H1 (cell line): ENCODE data around the gene SEMA4D. TPM values are rescaled to one million over a fixed set of nuclear protein-coding genes. Genes with fewer than 3 reads are reported as not detected.

ENCODE experiments used
- CTCF ChIA-PET: fragments of 300-600 bp; sonication (Branson Sonifier 250); formaldehyde crosslinking; loops from one replicate; lab custom pipeline; 2021; ENCODE audit not compliant: partially characterized antibody; lab: Charles Lee
- POLR2A ChIA-PET: fragments of 300-600 bp; sonication (Branson Sonifier 250); formaldehyde crosslinking; loops from one replicate; lab custom pipeline; 2021; ENCODE audit warnings: inconsistent platforms; ENCODE audit not compliant: partially characterized antibody; lab: Charles Lee
- DNase-seq, 2 experiments: peaks; one replicate each; pipeline versions ENCODE4 v3.0.0 to v3.0.0-alpha.2; 2010 to 2022; ENCODE audit warnings: low spot score in 2 of 2, low read depth in 1 of 2, mixed read lengths in 1 of 2
- FAIRE-seq: peaks from 2 replicates; lab custom pipeline; 2011; peaks lifted over from hg19 to GRCh38; lab: Jason Lieb, UNC
- H2AFZ ChIP-seq: 2 replicates; pipeline ENCODE4 v1.8.1; 2012; ENCODE audit warnings: low read length, inconsistent platforms
- H2AK5ac ChIP-seq: 2 replicates; pipeline ENCODE4 v1.6.1; 2013; ENCODE audit warnings: low read depth, low read length
- H2BK120ac ChIP-seq: replicated peaks from 2 replicates; pipeline ENCODE3; 2013; ENCODE audit warnings: low read depth, low read length, inconsistent platforms
- H2BK12ac ChIP-seq: 2 replicates; pipeline ENCODE4 v1.6.1; 2013; ENCODE audit warnings: low read depth, low read length
- H2BK15ac ChIP-seq: 2 replicates; pipeline ENCODE4 v1.6.1; 2013; ENCODE audit warnings: low read length
- H2BK20ac ChIP-seq: 2 replicates; pipeline ENCODE4 v1.6.1; 2013; ENCODE audit warnings: low read length
- H2BK5ac ChIP-seq: 2 replicates; pipeline ENCODE4 v1.6.1; 2013; ENCODE audit warnings: low read depth, low read length
- H3K14ac ChIP-seq: 2 replicates; pipeline ENCODE4 v1.6.1; 2013; ENCODE audit warnings: inconsistent platforms; ENCODE audit not compliant: insufficient read length
- H3K18ac ChIP-seq: 2 replicates; pipeline ENCODE4 v1.6.1; 2013; ENCODE audit warnings: low read length; ENCODE audit errors: extremely low read depth
- H3K23ac ChIP-seq: 2 replicates; pipeline ENCODE4 v1.6.1; 2013; ENCODE audit warnings: inconsistent platforms; ENCODE audit not compliant: insufficient read length
- H3K23me2 ChIP-seq: 2 replicates; pipeline ENCODE4 v1.6.1; 2013; ENCODE audit warnings: low read depth, low read length
- H3K27ac ChIP-seq: 2 replicates; pipeline ENCODE4 v1.6.1; 2011; ENCODE audit warnings: low read depth, low read length, inconsistent platforms
- H3K27me3 ChIP-seq, 4 experiments: replicated peaks in 1 of 4; 1 replicate in 1 of 4; 2 replicates in 3 of 4; pipeline versions ENCODE4 v1.6.1 to v1.8.1; 2011 to 2013; ENCODE audit warnings: low read length in 3 of 4, mild to moderate bottlenecking in 3 of 4, inconsistent platforms in 2 of 4, mixed read lengths in 2 of 4, moderate library complexity in 1 of 4; ENCODE audit not compliant: control insufficient read depth in 3 of 4, insufficient read depth in 3 of 4; ENCODE audit errors: extremely low read depth in 1 of 4
- H3K36me3 ChIP-seq, 4 experiments: 2 replicates each; pipeline versions ENCODE4 v1.6.1 to v1.8.1; 2011 to 2013; ENCODE audit warnings: mild to moderate bottlenecking in 4 of 4, low read length in 3 of 4, moderate library complexity in 2 of 4, control low read depth in 1 of 4, inconsistent platforms in 1 of 4; ENCODE audit not compliant: insufficient read depth in 4 of 4, control insufficient read depth in 2 of 4
- H3K4ac ChIP-seq: replicated peaks from 2 replicates; pipeline ENCODE3; 2013; ENCODE audit warnings: low read length, low read depth, mixed read lengths, inconsistent platforms; ENCODE audit not compliant: insufficient read length
- H3K4me1 ChIP-seq, 4 experiments: replicated peaks in 1 of 4; 1 replicate in 1 of 4; 2 replicates in 3 of 4; pipeline versions ENCODE4 v1.6.1 to v1.8.1; 2011 to 2013; ENCODE audit warnings: low read length in 3 of 4, inconsistent platforms in 2 of 4, mixed read lengths in 1 of 4; ENCODE audit not compliant: insufficient read depth in 4 of 4, control insufficient read depth in 3 of 4
- H3K4me2 ChIP-seq, 2 experiments: 2 replicates each; pipeline versions ENCODE4 v1.6.1 to v1.8.1; 2011 to 2013; ENCODE audit warnings: low read depth in 2 of 2, low read length in 2 of 2, control low read depth in 1 of 2, inconsistent platforms in 1 of 2, mild to moderate bottlenecking in 1 of 2; ENCODE audit not compliant: insufficient read depth in 1 of 2
- H3K4me3 ChIP-seq, 4 experiments: fragments of 200-600, 300-600 bp in 1 of 4; sonication (generic), shearing (Covaris generic), sonication (Bioruptor Twin) in 1 of 4; 2 replicates each; pipeline versions ENCODE4 v1.5.1 to v1.8.1; 2011 to 2016; ENCODE audit warnings: low read length in 4 of 4, low read depth in 3 of 4, control low read depth in 2 of 4, inconsistent platforms in 2 of 4, mild to moderate bottlenecking in 2 of 4, mixed read lengths in 1 of 4, moderate library complexity in 1 of 4; ENCODE audit not compliant: insufficient read depth in 2 of 4; ENCODE audit errors: extremely low read depth in 1 of 4
- H3K56ac ChIP-seq: replicated peaks from 2 replicates; pipeline ENCODE3; 2013; ENCODE audit warnings: low read depth, mild to moderate bottlenecking, mixed read lengths, low read length, inconsistent platforms; ENCODE audit not compliant: insufficient read length
- H3K79me1 ChIP-seq: 2 replicates; pipeline ENCODE4 v1.6.1; 2013; ENCODE audit warnings: low read depth, low read length, control low read depth
- H3K79me2 ChIP-seq, 2 experiments: 2 replicates each; pipeline versions ENCODE4 v1.6.1 to v1.8.1; 2012 to 2013; ENCODE audit warnings: low read length in 2 of 2, mild to moderate bottlenecking in 2 of 2, inconsistent platforms in 1 of 2; ENCODE audit not compliant: insufficient read depth in 2 of 2, control insufficient read depth in 1 of 2
- H3K9ac ChIP-seq, 4 experiments: replicated peaks in 1 of 4; 1 replicate in 1 of 4; 2 replicates in 3 of 4; pipeline versions ENCODE4 v1.6.1 to v1.8.1; 2011 to 2013; ENCODE audit warnings: low read depth in 3 of 4, low read length in 3 of 4, control low read depth in 2 of 4, mild to moderate bottlenecking in 2 of 4, moderate library complexity in 2 of 4, inconsistent platforms in 1 of 4; ENCODE audit errors: extremely low read depth in 1 of 4
- H3K9me3 ChIP-seq, 2 experiments: 2 replicates each; pipeline versions ENCODE4 v1.6.1 to v1.8.1; 2012 to 2013; ENCODE audit warnings: mild to moderate bottlenecking in 2 of 2, moderate library complexity in 2 of 2, control low read depth in 1 of 2, inconsistent platforms in 1 of 2, low read depth in 1 of 2, low read length in 1 of 2, mixed read lengths in 1 of 2; ENCODE audit not compliant: insufficient read depth in 2 of 2
- H4K20me1 ChIP-seq, 2 experiments: replicated peaks in 1 of 2; 2 replicates each; pipeline versions ENCODE3 to v1.8.1; 2011 to 2013; ENCODE audit warnings: inconsistent platforms in 2 of 2, low read length in 2 of 2, mild to moderate bottlenecking in 1 of 2; ENCODE audit not compliant: insufficient read depth in 2 of 2, control insufficient read depth in 1 of 2
- H4K5ac ChIP-seq: 2 replicates; pipeline ENCODE4 v1.6.1; 2013; ENCODE audit warnings: low read length, low read depth, mixed read lengths, inconsistent platforms; ENCODE audit not compliant: insufficient read length
- H4K8ac ChIP-seq: 2 replicates; pipeline ENCODE4 v1.8.0; 2013; ENCODE audit warnings: mild to moderate bottlenecking, moderate library complexity, low read length, inconsistent platforms; ENCODE audit not compliant: insufficient read depth; ENCODE audit errors: extremely low read depth
- H4K91ac ChIP-seq: replicated peaks from 2 replicates; pipeline ENCODE3; 2013; ENCODE audit warnings: low read length, mixed read lengths, inconsistent platforms; ENCODE audit not compliant: insufficient read length
- BACH1 ChIP-seq: IDR thresholded peaks from 2 replicates; pipeline ENCODE4 v1.6.1; 2012; ENCODE audit warnings: low read length, improper control_type of control experiment
- EGR1 ChIP-seq: IDR thresholded peaks from 2 replicates; pipeline ENCODE4 v1.6.1; 2011; ENCODE audit warnings: low read depth, low read length, borderline replicate concordance
- HDAC2 ChIP-seq, 2 experiments: fragments of 300-600 bp in 1 of 2; sonication (generic) in 1 of 2; IDR thresholded peaks; 2 replicates each; pipeline ENCODE4 v1.6.1; 2011 to 2012; ENCODE audit warnings: low read depth in 2 of 2, low read length in 2 of 2, mild to moderate bottlenecking in 2 of 2, moderate library complexity in 2 of 2, borderline replicate concordance in 1 of 2, inconsistent platforms in 1 of 2
- JUND ChIP-seq: IDR thresholded peaks from 2 replicates; pipeline ENCODE4 v1.6.1; 2011; ENCODE audit warnings: mild to moderate bottlenecking, improper control_type of control experiment, low read length
- RNF2 ChIP-seq: fragments of 200-900, 300-1000 bp; sonication (generic); IDR thresholded peaks from 2 replicates; pipeline ENCODE4 v1.7.1; 2016; ENCODE audit warnings: borderline replicate concordance, low read depth, mild to moderate bottlenecking, antibody characterized with exemption, low read length; ENCODE audit not compliant: poor library complexity, severe bottlenecking; ENCODE audit errors: missing control alignments
- RXRA ChIP-seq: IDR thresholded peaks from 2 replicates; pipeline ENCODE4 v1.6.1; 2011; ENCODE audit warnings: low read depth, mild to moderate bottlenecking, low read length, moderate library complexity; ENCODE audit not compliant: insufficient read depth
- ZNF274 ChIP-seq: IDR thresholded peaks from 2 replicates; pipeline ENCODE4 v1.7.0; 2012; ENCODE audit warnings: low read length, borderline replicate concordance; ENCODE audit errors: extremely low read depth
- WGBS, 2 experiments: shearing (Covaris generic) in 1 of 2; methylation state at CpG; one replicate each; pipeline versions ENCODE4 v1.1.6 to v1.1.7; 2013 to 2015; ENCODE audit warnings: low lambda C conversion rate in 2 of 2, mixed read lengths in 2 of 2, inconsistent platforms in 1 of 2, low coverage in 1 of 2, missing lambda C conversion rate in 1 of 2; ENCODE audit not compliant: insufficient replicate concordance in 2 of 2, insufficient coverage in 1 of 2, insufficient read length in 1 of 2; ENCODE audit errors: extremely low coverage in 1 of 2, missing lambda C conversion rate in 1 of 2; 5-methylcytosine and 5-hydroxymethylcytosine counted together
- polyA plus RNA-seq, 7 experiments: library from polyadenylated mRNA; depleted of rRNA in 3 of 7; stranded (reverse) in 5 of 7; unstranded in 2 of 7; fragments of >200 nt in 5 of 7; fragments of 200-250 nt in 2 of 7; gene quantifications; 1 replicate in 5 of 7; 2 replicates in 1 of 7; 4 replicates in 1 of 7; pipeline versions ENCODE4 v1.2.1 to v1.2.3, GENCODE V29; 2011 to 2013; ENCODE audit warnings: missing spikeins in 2 of 7, mixed read lengths in 2 of 7
- total RNA-seq: library from RNA; stranded (reverse); fragmentation: NEBNext Ultra II Directional; extraction: Animal tissue kit (Norgen Biotek cat#: 25700); gene quantifications from 2 replicates; pipeline ENCODE4 v1.2.1, GENCODE V29; 2021

Gene SEMA4D
- total and polyA plus RNA-seq, 2 of the 8 experiments (the other 6 are each of a cell fraction or from before 2014, with no cell fraction given), result 21.0 to 70.4 TPM

DNA sequence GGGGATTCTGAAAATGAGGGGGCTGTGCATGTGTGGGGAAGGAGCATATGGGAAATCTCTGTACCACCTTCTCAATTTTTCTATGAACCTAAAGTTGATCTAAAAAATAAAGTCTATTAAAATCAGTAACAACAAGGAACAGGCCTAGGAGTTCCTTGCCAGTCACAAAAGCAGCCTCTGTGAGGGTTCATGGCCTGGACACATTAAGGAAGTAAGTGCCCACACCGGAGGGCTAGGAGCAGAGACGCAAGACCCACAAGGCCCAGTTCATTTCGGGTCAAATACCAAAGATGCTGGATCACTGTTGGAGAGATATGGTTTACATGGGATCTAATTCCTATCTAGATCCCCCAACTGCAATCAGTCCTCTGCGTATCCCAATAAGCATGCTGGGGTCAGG is 88.4 kb downstream of the SEMA4D start:
- H3K9ac ChIP-seq, result no peak overlapping the region
- H3K79me2 ChIP-seq, result peaks cover 0 to 44% of the 10 kb centered on the region in 2 experiments; a peak in 3 of 4 replicates
- no peak overlapping the region for H3K27ac ChIP-seq
- H2BK12ac ChIP-seq, result no peak overlapping the region
- no peaks in the 10 kb centered on the region for H3K9me3 ChIP-seq
- no peak overlapping the region for H2AK5ac ChIP-seq
- no peak overlapping the region for H4K91ac ChIP-seq
- peaks cover 8 to 10% of the 10 kb centered on the region in 2 experiments for H4K20me1 ChIP-seq
- no peaks in the 10 kb centered on the region for H3K27me3 ChIP-seq
- peaks cover 10 to 24% (median 19%) of the 10 kb centered on the region in 4 experiments for H3K4me1 ChIP-seq
- H4K5ac ChIP-seq, result no peak overlapping the region
- POLR2A ChIA-PET, result no interaction called here
- no peak for FAIRE-seq
- H3K4ac ChIP-seq, result no peak overlapping the region
- H3K14ac ChIP-seq, result no peak overlapping the region
- H2BK15ac ChIP-seq, result no peak overlapping the region
- no peak overlapping the region for H3K4me2 ChIP-seq
- no peak overlapping the region for H3K23ac ChIP-seq
- H2BK20ac ChIP-seq, result no peak overlapping the region
- CTCF ChIA-PET, result interaction anchor here (1.4 to 1.8 kb wide), 3 partner anchors 20 to 183 kb away, joined by 4 to 7 read pairs (median 5); no protein-coding TSS in a partner anchor
- peaks cover 11% of the 10 kb centered on the region; the same call in 1 of the 2 replicates for H3K79me1 ChIP-seq
- no peak overlapping the region for H3K56ac ChIP-seq
- H2AFZ ChIP-seq, result no peak overlapping the region
- 94% methylated on average over 4 of the region's 4 CpGs; no CpG with 5 or more reads in 1 of the 2 experiments for WGBS, 2 experiments
- no peak overlapping the region for H4K8ac ChIP-seq
- no peak overlapping the region for H3K18ac ChIP-seq
- no peak overlapping the region for H2BK5ac ChIP-seq
- peaks cover 0 to 3% (median 0%) of the 10 kb centered on the region in 4 experiments; a peak in 1 of 8 replicates for H3K36me3 ChIP-seq
- no peak for DNase-seq
- 0 out of 2 replicates have a peak, but pooled peaks cover 5% of the 10 kb centered on the region for H3K23me2 ChIP-seq
- no peak overlapping the region for H3K4me3 ChIP-seq
- no peak overlapping the region for H2BK120ac ChIP-seq
- TF ChIP-seq BACH1, result no peak
- no peak for TF ChIP-seq JUND
- TF ChIP-seq ZNF274, result no peak
- TF ChIP-seq RXRA, result no peak
- TF ChIP-seq EGR1, result no peak
- TF ChIP-seq HDAC2 (IDR thresholded peaks at IDR 0.05; ENCODE audit: borderline replicate concordance in 1 of 2, low read depth in 2 of 2, low read length in 2 of 2), result no peak
- TF ChIP-seq RNF2, result no peak
